DMS153 (cell line): ENCODE results near the gene HS1BP3.

Source experiments
- DNase-seq: peaks from one replicate; lab custom pipeline; 2025; lab: John Stamatoyannopoulos, UW

Gene HS1BP3

DNA sequence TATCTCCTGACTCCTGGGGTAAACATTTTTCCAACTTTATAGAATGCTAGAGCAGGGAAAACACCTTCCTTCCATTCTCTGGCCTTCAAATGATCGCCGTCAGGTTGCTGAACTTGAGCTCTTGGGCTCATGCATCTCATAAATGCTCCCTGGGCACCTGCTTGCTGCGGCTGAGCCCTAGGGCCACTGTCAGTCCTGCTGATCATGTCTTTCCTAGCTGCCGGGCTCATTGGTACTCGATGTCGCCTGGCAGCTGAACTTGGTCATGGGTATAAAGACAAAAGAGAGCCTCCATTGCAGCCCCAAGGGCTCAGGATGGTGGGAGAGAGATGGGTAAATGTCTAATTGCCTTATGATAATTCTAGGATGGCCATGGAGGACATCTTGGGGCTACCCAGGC lies 80.6 kb downstream of the HS1BP3 start:
- no peak for DNase-seq

DNA sequence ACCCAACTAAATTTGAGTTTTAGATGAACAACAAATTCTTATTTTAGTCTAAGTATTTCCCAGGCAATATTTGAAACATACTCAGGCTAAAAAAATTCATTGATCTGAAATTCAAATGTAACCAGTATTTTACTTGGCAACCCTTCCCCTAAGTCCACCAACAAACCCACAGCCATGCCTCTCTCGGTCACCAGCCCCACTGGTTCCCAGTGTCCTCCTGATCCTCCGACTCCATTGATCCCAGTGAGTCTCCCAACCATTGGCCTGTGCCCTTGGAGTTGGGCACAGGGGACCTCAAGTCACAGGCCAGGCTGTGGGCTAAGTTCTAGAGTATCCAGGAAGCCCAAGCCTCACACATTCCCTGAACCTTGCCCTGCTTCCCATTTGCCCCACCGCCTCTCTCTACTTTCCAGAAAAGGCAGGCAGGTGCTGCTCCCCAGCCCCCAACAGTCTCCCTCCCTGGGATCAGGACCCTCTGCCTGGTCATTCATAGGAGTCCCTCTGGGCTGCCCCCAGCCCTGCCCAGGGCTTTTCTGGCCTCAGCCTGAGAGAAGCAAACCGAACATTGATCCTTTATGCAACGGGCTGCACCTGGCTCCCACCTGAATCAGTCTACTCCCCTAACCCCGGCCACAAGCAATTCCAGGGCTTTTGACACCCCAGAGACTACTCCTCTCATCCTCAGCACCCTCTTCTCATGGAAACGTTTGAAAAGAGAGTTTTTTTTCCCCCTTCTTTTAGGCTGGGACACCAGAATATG lies 81.3 kb downstream of the HS1BP3 start:
- DNase-seq: no peak

DNA sequence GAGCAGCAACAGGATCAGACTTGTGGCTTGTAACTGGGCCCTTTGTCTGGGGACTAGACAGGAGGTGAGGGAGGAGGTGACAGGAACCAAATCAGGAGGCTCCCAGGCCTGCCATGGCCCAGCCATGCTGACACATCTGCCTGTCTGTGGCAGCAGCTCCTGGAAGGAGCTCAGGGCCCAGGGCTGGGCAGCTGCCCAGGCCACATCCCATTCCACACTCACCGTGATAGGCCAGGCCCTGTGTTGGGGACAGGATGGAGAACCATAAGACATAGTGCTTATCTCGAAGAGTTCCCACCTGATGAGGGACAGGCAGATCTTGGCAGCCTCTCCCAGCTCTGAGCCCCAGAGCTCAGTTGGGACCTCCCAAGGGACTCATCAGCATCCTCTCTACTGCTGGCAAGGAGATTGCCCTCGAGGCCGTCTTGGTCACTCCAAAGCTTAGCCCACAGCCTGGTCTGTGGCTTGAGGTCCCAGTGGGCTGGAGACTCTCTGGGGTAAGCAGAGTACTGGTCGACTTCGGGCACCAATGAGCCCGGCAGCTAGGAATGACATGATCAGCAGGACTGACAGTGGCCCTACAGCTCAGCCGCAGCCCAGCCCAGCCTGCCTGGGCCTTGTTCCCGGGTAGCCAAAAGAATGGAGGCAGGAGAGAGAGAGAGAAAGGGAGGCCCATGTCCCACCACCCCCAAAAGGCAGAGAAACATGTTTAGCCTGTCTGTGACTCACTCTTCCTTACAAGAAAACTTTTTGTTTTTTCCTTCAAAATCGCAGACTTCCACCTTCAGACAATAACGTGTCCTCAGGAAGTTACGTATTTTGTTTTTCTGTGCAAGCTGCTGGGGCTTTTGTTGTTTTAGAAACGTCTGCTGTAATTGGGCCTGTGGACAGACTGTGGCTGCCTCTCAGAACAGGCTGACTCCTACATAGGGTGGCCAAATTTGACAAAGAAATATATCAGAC lies 82.1 kb downstream of the HS1BP3 start:
- DNase-seq: no peak

DNA sequence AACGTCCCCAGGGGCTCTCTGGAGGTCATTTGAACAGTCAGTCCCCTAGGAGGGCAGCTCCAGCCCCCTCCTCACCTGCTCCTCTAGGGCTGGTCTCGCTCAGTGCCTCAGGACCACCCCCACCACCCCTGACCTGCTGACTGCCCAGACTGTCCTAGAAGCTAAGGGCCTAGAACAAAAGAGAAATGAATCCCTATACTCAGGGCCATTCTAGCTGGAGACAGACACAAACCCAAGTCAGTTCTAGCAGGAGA lies 83.0 kb downstream of the HS1BP3 start:
- DNase-seq: no peak
